OCI-LY1 (cell line): ENCODE results near the gene KRT77.

Experiments used
- H2AFZ ChIP-seq: fragments of 200-600 bp; sonication (generic), shearing (Covaris generic); 2 replicates; pipeline ENCODE4 v1.6.0; 2014; ENCODE audit warnings: antibody characterized with exemption, mild to moderate bottlenecking, low read length
- H3F3A ChIP-seq: fragments of 200-600 bp; sonication (generic), shearing (Covaris generic); 2 replicates; pipeline ENCODE4 v1.6.0; 2014; ENCODE audit warnings: mild to moderate bottlenecking, antibody characterized with exemption, low read length, moderate library complexity; ENCODE audit not compliant: insufficient read depth
- H3K27ac ChIP-seq: fragments of 200-600 bp; sonication (generic); 2 replicates; pipeline ENCODE4 v1.5.1; 2014; ENCODE audit warnings: low read length, mixed run types, mild to moderate bottlenecking, low read depth; ENCODE audit not compliant: poor library complexity, severe bottlenecking
- H3K27me3 ChIP-seq: fragments of 200-600 bp; sonication (generic); 2 replicates; pipeline ENCODE4 v1.6.0; 2014; ENCODE audit warnings: antibody characterized with exemption, mild to moderate bottlenecking, low read length, moderate library complexity; ENCODE audit not compliant: insufficient read depth
- H3K36me3 ChIP-seq: fragments of 200-600 bp; sonication (generic); 2 replicates; pipeline ENCODE4 v1.6.1; 2014; ENCODE audit warnings: mild to moderate bottlenecking, antibody characterized with exemption, low read length, moderate library complexity, mixed read lengths; ENCODE audit not compliant: insufficient read depth
- H3K4me1 ChIP-seq: fragments of 200-600 bp; sonication (generic); 2 replicates; pipeline ENCODE4 v1.5.1; 2014; ENCODE audit warnings: mild to moderate bottlenecking, low read length, moderate library complexity; ENCODE audit not compliant: insufficient read depth, severe bottlenecking
- H3K4me2 ChIP-seq: fragments of 200-600 bp; sonication (generic), shearing (Covaris generic); 2 replicates; pipeline ENCODE4 v1.6.1; 2014; ENCODE audit warnings: low read length
- H3K4me3 ChIP-seq: fragments of 200-600 bp; sonication (generic); 2 replicates; pipeline ENCODE4 v1.5.1; 2014; ENCODE audit warnings: low read length, low read depth, mild to moderate bottlenecking, mixed read lengths; ENCODE audit not compliant: poor library complexity, severe bottlenecking
- H3K79me2 ChIP-seq: fragments of 200-600 bp; shearing (Covaris generic); 2 replicates; pipeline ENCODE4 v1.6.1; 2016; ENCODE audit warnings: mixed run types, low read length, mixed read lengths; ENCODE audit not compliant: insufficient read depth
- H3K9ac ChIP-seq: fragments of 200-600 bp; sonication (generic), shearing (Covaris generic); 2 replicates; pipeline ENCODE4 v1.6.1; 2014; ENCODE audit warnings: mild to moderate bottlenecking, low read length, mixed read lengths
- H3K9me2 ChIP-seq: fragments of 200-600 bp; sonication (generic), shearing (Covaris generic); 2 replicates; pipeline ENCODE4 v1.6.1; 2014; ENCODE audit warnings: low read depth, mild to moderate bottlenecking, low read length, mixed read lengths
- H3K9me3 ChIP-seq: fragments of 200-600 bp; shearing (Covaris generic); 2 replicates; pipeline ENCODE4 v1.6.1; 2014; ENCODE audit warnings: low read length, mixed read lengths
- H4K20me1 ChIP-seq: fragments of 200-600 bp; sonication (generic), shearing (Covaris generic); 2 replicates; pipeline ENCODE4 v1.6.0; 2016; ENCODE audit warnings: mild to moderate bottlenecking, low read length; ENCODE audit not compliant: insufficient read depth
- EZH2 ChIP-seq: fragments of 200-600 bp; sonication (generic), shearing (Covaris generic); IDR thresholded peaks from 2 replicates; pipeline ENCODE4 v1.8.0; 2017; ENCODE audit warnings: borderline replicate concordance, mixed run types, mild to moderate bottlenecking, antibody characterized with exemption, low read length, moderate library complexity, mixed read lengths
- TF ChIP-seq, protein P1 (sequence below): fragments of 200-600 bp; sonication (generic), shearing (Covaris generic); IDR thresholded peaks from 2 replicates; pipeline ENCODE4 v1.5.1; 2017; ENCODE audit warnings: mild to moderate bottlenecking, antibody characterized with exemption, low read length, moderate library complexity, mixed read lengths

KRT77 gene

DNA sequence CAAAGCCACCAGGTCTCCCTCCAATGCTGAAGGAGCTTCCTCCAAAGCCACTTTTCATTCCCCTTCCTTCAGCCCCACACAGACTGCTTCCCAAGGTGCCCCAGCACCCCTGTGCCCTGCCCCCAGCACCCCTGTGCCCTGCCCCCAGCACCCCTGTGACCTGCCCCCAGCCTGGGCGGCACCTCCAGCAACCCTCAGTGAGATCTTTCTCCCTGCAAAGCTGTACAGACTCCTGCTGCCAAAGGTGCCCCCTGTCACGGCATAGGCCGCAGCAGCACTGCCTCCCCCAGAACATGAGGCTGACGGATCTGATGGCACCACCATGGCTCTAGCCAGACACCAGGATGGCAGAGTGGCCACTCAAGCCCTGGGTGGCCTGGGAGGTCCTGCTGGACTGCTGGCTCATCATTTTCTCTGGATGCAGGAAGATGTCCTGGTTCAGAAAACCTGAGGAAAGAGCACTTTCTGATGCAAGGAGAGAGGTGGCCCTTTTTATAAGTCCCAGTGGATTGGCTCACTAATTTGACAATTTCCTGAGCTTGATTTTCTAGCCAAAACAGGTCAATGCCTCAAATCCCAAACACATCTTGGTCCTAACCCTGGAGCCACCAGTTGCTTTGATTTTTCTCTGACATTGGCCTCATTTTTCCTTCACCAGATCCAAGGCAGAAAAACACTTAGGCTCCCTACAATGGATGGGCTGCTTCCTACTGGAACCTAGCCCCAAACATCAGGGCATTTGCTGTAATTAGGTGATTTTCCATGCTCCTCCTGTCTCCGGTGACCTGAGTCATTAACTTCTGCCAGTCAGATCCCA, 32.7 kb upstream of the KRT77 start:
- no peak for TF ChIP-seq EZH2
- Histone ChIP-seq H3K4me3 (no peak overlapping the region), H3K4me2 (no peak overlapping the region), H3F3A (no peaks in the 10 kb centered on the region), H3K4me1 (no peaks in the 10 kb centered on the region), H2AFZ (no peak overlapping the region), H3K27ac (no peak overlapping the region), H3K9ac (no peak overlapping the region), H3K36me3 (no peaks in the 10 kb centered on the region), H3K9me2 (no peaks in the 10 kb centered on the region), H3K27me3 (no peaks in the 10 kb centered on the region), H3K9me3 (no peaks in the 10 kb centered on the region), H3K79me2 (no peaks in the 10 kb centered on the region), H4K20me1 (no peaks in the 10 kb centered on the region)

DNA sequence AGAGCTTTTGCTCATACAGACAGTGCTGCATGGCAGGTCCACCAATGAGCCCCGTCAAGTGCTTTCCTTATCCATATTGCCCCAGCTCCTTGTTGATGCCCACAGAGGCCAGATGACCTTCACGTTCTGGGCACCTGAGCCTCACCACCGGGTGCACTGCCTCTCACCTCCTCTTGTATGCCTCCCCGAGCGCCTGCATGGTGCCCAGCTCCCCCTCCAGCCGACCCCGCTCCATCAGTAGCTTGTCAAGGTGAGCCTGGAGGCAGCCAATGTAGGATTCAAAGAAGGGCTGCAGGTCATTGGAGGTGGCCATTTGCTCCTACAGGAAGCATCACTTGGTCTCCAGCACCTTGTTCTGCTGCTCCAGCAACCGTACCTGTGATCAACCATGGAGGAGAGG, 31.8 kb upstream of the KRT77 start:
- Histone ChIP-seq H3K9me2 (no peaks in the 10 kb centered on the region), H3K79me2 (no peaks in the 10 kb centered on the region), H3K9ac (no peak overlapping the region), H2AFZ (no peak overlapping the region), H3K27me3 (no peaks in the 10 kb centered on the region), H4K20me1 (no peaks in the 10 kb centered on the region), H3K36me3 (no peaks in the 10 kb centered on the region), H3K9me3 (no peaks in the 10 kb centered on the region), H3K27ac (no peak overlapping the region), H3F3A (no peaks in the 10 kb centered on the region), H3K4me3 (no peak overlapping the region), H3K4me1 (no peaks in the 10 kb centered on the region), H3K4me2 (no peak overlapping the region)
- TF ChIP-seq EZH2 = no peak
- TF ChIP-seq, protein P1, sequence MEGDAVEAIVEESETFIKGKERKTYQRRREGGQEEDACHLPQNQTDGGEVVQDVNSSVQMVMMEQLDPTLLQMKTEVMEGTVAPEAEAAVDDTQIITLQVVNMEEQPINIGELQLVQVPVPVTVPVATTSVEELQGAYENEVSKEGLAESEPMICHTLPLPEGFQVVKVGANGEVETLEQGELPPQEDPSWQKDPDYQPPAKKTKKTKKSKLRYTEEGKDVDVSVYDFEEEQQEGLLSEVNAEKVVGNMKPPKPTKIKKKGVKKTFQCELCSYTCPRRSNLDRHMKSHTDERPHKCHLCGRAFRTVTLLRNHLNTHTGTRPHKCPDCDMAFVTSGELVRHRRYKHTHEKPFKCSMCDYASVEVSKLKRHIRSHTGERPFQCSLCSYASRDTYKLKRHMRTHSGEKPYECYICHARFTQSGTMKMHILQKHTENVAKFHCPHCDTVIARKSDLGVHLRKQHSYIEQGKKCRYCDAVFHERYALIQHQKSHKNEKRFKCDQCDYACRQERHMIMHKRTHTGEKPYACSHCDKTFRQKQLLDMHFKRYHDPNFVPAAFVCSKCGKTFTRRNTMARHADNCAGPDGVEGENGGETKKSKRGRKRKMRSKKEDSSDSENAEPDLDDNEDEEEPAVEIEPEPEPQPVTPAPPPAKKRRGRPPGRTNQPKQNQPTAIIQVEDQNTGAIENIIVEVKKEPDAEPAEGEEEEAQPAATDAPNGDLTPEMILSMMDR = no peak

DNA sequence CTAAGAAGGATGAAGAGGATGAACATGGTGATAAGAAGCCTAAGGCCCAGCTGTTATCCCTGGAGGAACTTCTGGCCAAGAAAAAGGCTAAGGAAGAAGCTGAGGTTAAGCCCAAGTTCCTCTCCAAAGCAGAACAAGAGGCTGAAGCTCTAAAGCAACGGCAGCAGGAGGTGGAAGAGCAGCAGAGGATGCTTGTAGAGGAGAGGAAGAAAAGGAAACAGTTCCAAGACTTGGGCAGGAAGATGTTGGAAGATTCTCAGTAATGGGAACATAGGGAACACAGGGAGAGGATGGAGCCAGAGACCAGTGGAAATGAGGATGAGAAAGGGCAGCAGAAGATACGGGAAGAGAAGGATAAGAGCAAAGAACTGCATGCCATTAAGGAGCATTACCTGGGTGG, 27.5 kb upstream of the KRT77 start:
- H3K27me3 ChIP-seq = no peaks in the 10 kb centered on the region; the same call in 1 of the 2 replicates
- TF ChIP-seq, protein P1 = no peak
- TF ChIP-seq EZH2 = no peak
- H3K9me3 ChIP-seq = no peaks in the 10 kb centered on the region
- no peaks in the 10 kb centered on the region for H3K36me3 ChIP-seq
- no peaks in the 10 kb centered on the region for H3K79me2 ChIP-seq
- H3K9me2 ChIP-seq = no peaks in the 10 kb centered on the region
- no peaks in the 10 kb centered on the region for H4K20me1 ChIP-seq
- H3K4me1 ChIP-seq = no peaks in the 10 kb centered on the region
- H3K4me2 ChIP-seq = no peak overlapping the region
- no peak overlapping the region for H3K9ac ChIP-seq
- no peak overlapping the region for H2AFZ ChIP-seq
- H3K27ac ChIP-seq = no peak overlapping the region
- no peak overlapping the region for H3K4me3 ChIP-seq
- no peaks in the 10 kb centered on the region for H3F3A ChIP-seq

DNA sequence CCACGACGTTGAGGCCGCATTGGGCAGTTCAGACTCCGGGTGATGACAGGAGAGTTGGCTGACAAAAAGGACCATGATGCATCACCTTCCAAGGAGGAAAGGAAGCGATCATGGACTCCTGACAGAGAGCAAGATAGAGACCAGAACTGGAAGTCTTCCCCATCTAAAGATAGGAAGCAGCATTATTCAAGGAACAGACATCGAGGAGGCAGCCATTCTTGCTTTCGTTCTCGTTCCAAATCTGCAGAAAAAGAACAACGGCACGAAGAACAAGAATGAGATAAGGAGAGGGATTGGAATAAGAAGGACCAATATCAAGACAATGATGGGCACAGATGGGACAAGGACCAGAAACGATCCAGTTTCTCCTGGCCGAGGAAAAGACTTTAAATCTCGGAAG, 27.1 kb upstream of the KRT77 start:
- no peaks in the 10 kb centered on the region for H3K36me3 ChIP-seq
- no peaks in the 10 kb centered on the region for H4K20me1 ChIP-seq
- no peak overlapping the region for H3K9ac ChIP-seq
- no peaks in the 10 kb centered on the region for H3K9me3 ChIP-seq
- no peaks in the 10 kb centered on the region for H3K79me2 ChIP-seq
- no peak overlapping the region for H3K27ac ChIP-seq
- TF ChIP-seq, protein P1 = no peak
- no peak for TF ChIP-seq EZH2
- H3K4me3 ChIP-seq = no peak overlapping the region
- H3K4me2 ChIP-seq = no peak overlapping the region
- H3K9me2 ChIP-seq = no peaks in the 10 kb centered on the region
- H3K27me3 ChIP-seq = no peaks in the 10 kb centered on the region; the same call in 1 of the 2 replicates
- H3F3A ChIP-seq = no peaks in the 10 kb centered on the region
- H3K4me1 ChIP-seq = no peaks in the 10 kb centered on the region
- H2AFZ ChIP-seq = no peak overlapping the region
